GM12872 (cell line): ENCODE data around the gene CPNE8.

Source experiments
- TF ChIP-seq, protein P1 (sequence below): IDR thresholded peaks from 3 replicates; pipeline ENCODE4 v1.5.1; 2011; ENCODE audit warnings: low read depth, mild to moderate bottlenecking, low read length, moderate library complexity; ENCODE audit not compliant: insufficient read depth

The CPNE8 gene

DNA sequence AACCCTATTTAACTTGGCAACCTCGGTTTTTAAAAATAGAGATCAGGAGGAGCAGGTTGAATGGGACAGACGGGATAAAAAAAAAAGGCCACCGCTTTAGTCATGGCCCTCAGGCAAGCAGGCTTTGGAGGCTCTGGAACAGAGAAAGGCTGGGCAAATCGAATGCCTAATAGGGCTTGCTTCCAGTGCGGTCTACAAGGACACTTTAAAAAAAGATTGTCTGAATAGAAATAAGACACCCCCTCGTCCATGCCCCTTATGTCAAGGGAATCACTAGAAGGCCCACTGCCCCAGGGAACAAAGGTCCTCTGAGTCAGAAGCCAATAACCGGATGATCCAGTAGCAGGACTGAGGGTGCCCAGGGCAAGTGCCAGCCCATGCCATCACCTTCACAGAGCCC lies 265.8 kb downstream of the CPNE8 start:
- TF ChIP-seq, protein P1, sequence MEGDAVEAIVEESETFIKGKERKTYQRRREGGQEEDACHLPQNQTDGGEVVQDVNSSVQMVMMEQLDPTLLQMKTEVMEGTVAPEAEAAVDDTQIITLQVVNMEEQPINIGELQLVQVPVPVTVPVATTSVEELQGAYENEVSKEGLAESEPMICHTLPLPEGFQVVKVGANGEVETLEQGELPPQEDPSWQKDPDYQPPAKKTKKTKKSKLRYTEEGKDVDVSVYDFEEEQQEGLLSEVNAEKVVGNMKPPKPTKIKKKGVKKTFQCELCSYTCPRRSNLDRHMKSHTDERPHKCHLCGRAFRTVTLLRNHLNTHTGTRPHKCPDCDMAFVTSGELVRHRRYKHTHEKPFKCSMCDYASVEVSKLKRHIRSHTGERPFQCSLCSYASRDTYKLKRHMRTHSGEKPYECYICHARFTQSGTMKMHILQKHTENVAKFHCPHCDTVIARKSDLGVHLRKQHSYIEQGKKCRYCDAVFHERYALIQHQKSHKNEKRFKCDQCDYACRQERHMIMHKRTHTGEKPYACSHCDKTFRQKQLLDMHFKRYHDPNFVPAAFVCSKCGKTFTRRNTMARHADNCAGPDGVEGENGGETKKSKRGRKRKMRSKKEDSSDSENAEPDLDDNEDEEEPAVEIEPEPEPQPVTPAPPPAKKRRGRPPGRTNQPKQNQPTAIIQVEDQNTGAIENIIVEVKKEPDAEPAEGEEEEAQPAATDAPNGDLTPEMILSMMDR = no peak

DNA sequence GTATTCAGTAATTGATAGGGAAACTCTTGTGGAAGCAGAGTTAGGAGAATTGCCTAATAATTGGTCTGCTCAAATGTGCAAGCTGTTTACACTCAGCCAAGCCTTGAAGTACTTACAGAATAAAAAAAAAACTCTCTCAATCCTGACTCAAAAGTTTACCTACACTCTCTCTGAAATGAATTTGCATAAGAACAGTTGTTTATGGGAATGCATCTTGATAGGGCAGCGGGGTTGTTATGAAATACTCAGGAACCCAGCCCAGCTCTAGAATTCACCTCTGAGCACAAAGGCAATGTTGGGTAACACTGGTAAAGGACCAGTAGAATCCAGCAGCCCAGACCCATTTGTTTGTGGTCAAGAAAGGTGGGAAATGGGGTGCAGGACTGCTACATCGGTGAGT lies 267.0 kb downstream of the CPNE8 start:
- TF ChIP-seq, protein P1 = no peak

DNA sequence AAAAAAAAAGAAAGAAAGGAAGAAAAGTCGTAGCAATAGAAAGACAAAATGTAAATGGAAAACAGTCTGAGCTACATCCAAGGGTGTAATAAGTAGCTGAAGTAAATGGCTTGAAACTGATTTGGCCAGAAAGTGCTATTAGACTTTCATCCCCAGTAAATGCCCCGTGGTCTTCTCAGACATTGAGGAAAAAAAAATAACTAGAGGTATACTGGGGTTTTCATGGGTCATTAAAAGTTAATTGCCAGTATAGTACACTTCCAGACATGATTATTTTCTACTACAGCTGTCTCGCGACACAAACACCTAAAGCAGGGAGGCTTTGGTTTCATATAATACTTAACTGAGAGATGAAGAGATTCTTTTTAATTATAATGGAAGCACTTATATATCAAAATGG lies 271.9 kb downstream of the CPNE8 start:
- TF ChIP-seq, protein P1 = no peak

DNA sequence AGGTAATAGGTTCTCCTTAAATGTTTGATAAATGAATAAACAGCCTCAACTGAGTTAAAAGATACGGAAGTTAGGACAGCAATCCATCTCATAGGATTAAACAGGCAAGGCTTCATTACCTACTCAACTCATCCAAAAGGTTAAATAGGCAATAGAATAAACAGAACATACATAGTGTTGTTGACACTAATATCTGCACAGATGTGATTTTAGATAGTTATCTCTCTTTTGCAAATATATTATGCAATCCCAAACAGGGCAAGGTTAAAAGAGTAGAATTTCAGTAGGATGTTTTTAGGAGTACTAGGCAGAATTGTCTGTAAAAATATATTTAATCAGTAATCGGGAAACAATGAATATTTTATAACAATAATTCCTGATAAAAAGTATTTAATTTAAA lies 276.3 kb downstream of the CPNE8 start:
- TF ChIP-seq, protein P1 = no peak

- TF ChIP-seq, protein P1 = no peak
These were observed 277.1 kb downstream of the CPNE8 start for GRCh38 chr12:38628288-38628687.

DNA sequence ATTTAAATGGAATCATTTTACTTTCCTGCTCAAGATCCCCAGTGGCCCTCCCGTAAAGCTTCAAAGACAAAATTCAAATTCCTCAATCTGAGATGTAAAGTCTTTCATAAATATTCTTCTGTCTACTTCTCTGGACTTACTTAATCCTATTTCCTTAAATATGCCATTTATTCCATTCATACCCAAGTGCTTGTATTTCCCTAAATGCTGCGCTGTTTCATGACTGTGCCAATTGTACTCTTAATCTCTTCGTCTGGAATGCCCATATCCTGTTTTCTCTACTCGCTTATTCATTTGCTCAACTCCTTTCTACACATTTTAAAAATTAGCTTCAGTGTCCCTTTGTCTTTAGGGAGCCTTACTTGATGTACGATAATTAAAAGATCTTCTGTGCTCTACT lies 280.1 kb downstream of the CPNE8 start:
- TF ChIP-seq, protein P1 = no peak

DNA sequence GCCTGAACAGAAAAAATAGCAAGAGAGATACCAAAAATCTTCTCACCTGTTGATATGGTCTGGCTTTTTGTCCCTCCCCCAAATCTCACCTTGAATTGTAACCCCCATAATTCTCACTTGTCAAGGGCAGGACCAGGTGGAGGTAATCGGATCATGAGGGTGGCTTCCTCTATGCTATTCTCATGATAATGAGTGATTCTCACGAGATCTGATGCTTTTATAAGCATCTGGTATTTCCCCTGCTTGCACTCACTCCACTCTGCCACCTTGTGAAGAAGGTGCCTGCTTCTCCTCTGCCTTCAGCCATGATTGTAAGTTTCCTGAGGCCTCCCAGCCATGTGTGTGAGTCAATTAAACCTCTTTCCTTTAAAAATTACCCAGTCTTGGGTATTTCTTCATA lies 291.2 kb downstream of the CPNE8 start:
- TF ChIP-seq, protein P1 = no peak
